NCI-H69 (cell line): ENCODE results near the gene THOC2.
"Not testable (repeated sequence)": the region's sequence is repeated elsewhere in the genome, so short reads cannot be mapped to it uniquely, and the experiment has no call there.

Experiments used
- DNase-seq: peaks from one replicate; lab custom pipeline; 2025; lab: John Stamatoyannopoulos, UW

The THOC2 gene

DNA sequence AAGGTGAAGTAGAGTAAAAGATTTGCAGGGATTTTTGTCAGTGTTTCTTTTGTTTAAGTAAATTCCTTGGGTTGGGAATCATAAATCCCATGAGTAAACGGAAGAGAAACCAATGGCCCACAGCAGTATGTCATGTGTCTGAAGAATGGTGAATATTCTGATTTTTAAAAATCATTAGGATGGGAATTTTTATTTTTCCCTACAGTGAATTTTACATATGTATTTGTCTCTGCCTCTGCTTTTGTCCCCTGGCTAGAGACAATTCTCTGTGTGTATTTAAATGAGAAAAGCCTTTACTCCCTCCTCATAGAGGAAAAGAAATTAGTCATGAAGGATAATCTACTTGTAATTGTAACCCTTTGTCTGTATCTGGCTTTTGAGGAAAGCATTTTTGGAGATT lies 152.1 kb downstream of the THOC2 start:
- DNase-seq = no peak

DNA sequence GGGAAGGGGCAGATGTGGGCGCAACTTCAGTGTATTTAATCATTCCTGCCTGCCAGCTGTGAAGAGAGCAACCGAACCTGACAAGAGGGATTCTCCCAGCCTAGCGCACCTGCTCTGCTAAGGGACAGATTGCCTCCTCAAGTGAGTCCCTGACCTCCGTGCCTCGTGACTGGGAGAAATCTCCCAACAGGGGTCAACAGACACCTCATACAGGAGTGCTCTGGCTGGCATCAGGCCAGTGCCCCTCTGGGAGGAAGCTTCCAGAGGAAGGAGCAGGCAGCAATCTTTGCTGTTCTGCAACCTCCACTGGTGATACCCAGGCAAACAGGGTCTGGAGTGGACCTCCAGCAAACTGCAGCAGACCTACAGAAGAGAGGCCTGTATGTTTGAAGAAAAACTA lies 158.8 kb downstream of the THOC2 start:
- DNase-seq = not testable (repeated sequence)

DNA sequence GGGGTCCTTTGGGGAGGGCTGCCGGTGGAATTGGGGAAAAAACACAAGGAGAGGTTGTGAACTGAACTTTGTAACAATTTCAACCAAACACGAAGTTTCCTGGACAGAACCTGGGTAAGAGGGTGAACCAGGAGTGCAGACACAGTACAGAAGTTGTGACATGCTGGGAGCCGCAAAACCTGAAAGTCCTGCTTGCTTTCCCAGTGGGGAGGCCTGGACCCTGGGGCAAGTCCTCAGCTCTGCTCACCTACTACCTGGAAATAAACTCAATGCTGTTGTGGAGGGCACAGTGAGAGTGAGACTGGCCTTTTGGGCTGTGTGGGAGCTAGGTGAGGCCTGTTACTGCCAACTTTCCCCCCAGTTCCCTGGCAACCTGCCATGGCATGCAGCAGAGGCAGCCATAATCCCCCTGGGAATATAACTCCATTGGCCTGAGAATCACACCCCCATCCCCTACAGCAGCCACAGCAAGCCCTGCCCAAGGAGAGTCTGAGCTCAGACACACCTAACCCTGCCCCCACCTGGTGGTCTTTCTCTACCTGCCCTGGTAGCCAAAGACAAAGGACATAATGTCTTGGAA lies 162.8 kb downstream of the THOC2 start:
- DNase-seq = peak; percentile 9

DNA sequence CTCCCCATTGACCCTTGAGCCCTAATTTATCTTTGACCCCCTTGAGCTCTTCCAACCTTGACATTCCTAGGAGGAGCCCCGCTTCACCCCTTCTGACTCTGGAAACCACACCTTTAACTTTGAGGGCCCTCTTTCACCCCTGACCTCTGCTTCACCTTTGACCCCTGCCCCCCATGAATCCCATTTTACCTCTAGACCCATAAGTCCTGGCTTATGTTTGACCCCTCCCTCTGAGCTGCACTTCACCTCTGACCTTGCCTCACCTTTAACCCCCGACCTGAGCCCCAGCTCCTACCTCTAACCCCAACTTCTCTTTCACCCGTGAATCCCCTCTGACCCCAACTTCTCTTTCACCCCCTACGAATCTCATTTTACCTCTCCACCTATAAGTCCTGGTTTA lies 169.7 kb downstream of the THOC2 start:
- no peak for DNase-seq

DNA sequence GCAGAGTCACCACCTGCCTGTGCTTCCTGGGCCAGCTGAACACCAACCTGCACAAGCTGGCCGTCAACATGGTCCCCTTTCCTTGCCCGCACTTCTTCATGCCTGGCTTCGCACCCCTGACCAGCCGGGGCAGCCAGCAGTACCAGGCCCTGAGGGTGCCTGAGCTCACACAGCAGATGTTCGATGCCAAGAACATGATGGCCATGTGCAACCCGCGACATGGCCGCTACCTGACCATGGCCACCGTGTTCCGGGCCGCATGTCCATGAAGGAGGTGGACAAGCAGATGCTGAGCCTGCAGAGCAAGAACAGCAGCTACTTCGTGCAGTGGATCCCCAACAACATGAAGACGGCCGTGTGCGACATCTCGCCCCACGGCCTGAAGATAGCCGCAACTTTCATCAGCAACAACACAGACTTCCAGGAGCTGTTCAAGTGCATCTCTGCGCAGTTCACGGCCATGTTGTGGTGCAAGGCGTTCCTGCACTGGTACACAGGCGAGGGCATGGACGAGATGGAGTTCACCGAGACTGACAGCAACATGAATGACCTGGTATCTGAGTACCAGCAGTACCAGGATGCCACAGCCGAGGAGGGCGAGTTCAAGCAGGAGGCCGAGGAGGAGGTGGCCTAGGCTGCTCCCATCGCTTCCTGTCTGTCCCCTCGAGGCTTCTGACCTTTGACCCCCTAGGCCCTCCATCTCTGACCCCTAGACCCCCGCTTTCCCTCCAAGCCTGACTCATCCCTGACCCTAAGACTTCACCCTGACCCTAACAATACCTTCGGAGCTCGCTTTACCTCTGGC lies 170.3 kb downstream of the THOC2 start:
- no peak for DNase-seq

DNA sequence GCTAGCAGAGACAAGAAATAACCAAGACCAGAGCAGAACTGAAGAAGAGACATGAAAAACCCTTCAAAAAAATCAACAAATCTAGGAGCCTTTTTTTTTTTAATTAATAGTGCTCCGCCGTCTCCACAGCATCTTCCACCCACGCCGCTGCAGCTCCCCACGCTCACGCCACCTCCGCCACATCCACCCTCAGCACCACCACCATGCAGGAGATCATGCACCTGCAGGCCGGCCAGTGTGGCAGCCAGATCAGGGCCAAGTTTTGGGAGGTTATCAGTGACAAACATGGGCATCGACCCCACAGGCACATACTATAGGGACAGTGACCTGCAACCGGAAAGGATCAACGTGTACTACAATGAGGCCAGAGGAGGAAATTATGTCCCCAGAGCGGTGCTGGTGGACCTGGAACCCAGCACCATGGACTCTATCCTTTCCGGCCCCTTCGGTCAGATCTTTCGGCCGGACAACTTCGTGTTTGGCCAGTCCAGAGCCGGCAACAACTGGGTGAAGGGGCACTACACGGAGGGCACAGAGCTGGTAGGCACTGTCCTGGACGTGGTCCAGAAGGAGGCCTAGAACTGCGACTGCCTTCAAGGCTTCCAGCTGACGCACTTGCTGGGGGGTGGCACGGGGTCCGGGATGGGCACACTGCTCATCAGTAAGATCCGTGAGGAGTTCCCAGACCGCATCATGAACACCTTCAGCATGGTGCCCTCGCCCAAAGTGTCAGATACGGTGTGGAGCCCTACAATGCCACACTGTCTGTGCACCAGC lies 171.2 kb downstream of the THOC2 start:
- DNase-seq = no peak

DNA sequence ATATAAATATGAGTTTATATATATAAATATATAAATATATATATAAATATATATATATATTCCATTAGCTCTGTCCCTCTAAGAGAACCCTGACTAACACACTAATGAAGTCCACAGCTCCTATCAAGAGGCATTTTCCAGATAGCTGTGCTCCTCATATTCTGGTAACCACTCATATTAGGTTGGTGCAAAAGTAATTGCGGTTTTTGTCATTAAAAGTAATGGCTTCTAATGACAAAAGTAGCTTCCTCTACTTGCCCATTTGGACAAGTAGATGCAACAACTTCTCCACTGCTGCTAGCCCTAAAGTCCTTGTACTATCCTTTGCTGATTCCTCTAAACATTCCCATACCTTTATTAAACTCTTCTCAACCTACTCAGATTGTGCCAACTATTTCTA lies 182.0 kb downstream of the THOC2 start:
- no peak for DNase-seq
